ENCODE measurements around the gene ANO1. TPM values are rescaled to one million over a fixed set of nuclear protein-coding genes. Genes with fewer than 3 reads are reported as not detected.
A peak's percentile ranks its signal among the peaks of the same experiment; 100 is the strongest.

Gene ANO1
- total RNA-seq, 1 experiment from 2014 or later = 10.9 TPM

DNA sequence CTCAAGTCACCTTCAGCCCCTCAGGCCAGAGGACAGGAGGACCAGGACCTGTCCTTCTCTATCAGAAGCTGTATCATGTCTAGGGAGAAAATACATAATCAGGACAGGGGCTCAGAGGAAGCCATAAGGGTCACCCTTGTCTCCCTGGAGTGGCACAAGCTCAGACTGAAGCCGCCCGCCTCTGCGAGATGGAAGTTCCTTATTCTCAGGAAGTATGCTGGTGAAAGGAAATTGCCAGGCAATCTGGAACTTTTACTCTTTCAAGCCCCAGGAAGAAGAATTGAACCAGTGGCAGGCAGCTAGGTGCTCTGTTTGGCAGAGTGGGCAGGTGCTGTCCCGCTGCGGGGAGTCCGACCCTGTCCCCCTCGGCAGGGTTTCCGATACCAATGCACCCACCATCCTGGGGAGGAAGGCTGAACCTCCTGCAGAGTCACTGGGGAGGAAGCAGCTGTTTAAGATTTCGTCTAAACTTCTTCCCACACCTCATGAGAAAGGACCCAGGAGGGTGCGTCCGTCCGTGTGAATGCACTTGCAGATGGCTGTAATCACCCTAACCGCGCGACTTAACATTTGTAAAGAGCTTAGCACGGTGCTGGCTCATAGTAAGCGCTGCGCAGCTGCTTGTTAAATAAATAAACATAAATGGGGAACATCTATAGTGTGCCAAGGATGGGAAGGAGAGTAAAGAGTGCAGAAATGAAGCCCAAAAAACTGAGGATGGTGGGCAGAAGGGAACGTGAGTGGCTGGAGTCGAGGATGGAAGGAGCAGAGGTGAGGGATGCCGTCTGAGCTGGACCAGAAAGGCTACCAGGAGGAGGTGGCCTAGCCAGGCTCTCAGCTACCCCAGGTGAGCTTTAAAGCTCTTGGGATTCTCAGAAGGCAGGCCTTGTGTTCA lies 5.0 kb upstream of the ANO1 start:
- peaks cover 4% of the 10 kb centered on the region for H3K23me2 ChIP-seq (ENCODE audit: insufficient read length, low read depth, low read length, poor library complexity, severe bottlenecking)

More for the DNA sequence above, 5.0 kb upstream of the ANO1 start:
- H4K91ac ChIP-seq (ENCODE audit: insufficient read length, low read depth, low read length) = no peak overlapping the region
- no peak overlapping the region for H3K23ac ChIP-seq (ENCODE audit: insufficient read length, low read depth, low read length)
- Mint-ChIP-seq H3K9me3 (no peaks in the 10 kb centered on the region), H3K27me3 (ENCODE audit: low read depth) (peaks cover 73% of the 10 kb centered on the region), H3K27ac (peak overlapping the region in 2 of 3 experiments; percentile 59 to 64; a peak in 5 of 7 replicates), H3K36me3 (ENCODE audit: insufficient read depth in 1 of 3, low read depth in 3 of 3) (no peaks in the 10 kb centered on the region; a peak in 2 of 7 replicates), H3K4me1 (peaks cover 53 to 59% of the 10 kb centered on the region in 2 experiments), H3K4me3 (peak overlapping the region in 1 of 2 experiments; percentile 46; a peak in 2 of 5 replicates)
- H3K56ac ChIP-seq (ENCODE audit: insufficient read length, low read depth, low read length) = no peak overlapping the region
- DNase-seq = peak; percentile 63
- H3K27ac ChIP-seq (ENCODE audit: insufficient read length, low read depth, low read length) = no peak overlapping the region
- H3K79me1 ChIP-seq (ENCODE audit: insufficient read depth, low read depth, low read length, poor library complexity, severe bottlenecking) = no peaks in the 10 kb centered on the region
- no peak overlapping the region for H3K18ac ChIP-seq (ENCODE audit: insufficient read length, low read depth, low read length)
- no peaks in the 10 kb centered on the region for H4K20me1 ChIP-seq (ENCODE audit: control insufficient read depth, insufficient read depth, insufficient read length)
- H2AFZ ChIP-seq (ENCODE audit: low read length) = no peak overlapping the region
- no peak overlapping the region for H2BK5ac ChIP-seq (ENCODE audit: insufficient read length, low read length)
- H3K4me1 ChIP-seq (ENCODE audit: insufficient read depth, low read length) = peaks cover 9% of the 10 kb centered on the region
- no peak overlapping the region for H2BK15ac ChIP-seq (ENCODE audit: low read depth, low read length)
- TF ChIP-seq, protein P1, sequence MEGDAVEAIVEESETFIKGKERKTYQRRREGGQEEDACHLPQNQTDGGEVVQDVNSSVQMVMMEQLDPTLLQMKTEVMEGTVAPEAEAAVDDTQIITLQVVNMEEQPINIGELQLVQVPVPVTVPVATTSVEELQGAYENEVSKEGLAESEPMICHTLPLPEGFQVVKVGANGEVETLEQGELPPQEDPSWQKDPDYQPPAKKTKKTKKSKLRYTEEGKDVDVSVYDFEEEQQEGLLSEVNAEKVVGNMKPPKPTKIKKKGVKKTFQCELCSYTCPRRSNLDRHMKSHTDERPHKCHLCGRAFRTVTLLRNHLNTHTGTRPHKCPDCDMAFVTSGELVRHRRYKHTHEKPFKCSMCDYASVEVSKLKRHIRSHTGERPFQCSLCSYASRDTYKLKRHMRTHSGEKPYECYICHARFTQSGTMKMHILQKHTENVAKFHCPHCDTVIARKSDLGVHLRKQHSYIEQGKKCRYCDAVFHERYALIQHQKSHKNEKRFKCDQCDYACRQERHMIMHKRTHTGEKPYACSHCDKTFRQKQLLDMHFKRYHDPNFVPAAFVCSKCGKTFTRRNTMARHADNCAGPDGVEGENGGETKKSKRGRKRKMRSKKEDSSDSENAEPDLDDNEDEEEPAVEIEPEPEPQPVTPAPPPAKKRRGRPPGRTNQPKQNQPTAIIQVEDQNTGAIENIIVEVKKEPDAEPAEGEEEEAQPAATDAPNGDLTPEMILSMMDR (conservative IDR thresholded peaks at IDR 0.05) = no peak
- H2BK12ac ChIP-seq (ENCODE audit: insufficient read length, low read depth, low read length) = no peak overlapping the region
- WGBS (ENCODE audit: extremely low coverage, insufficient read length, low lambda C conversion rate) = no CpG with 5 or more reads among the region's 21 CpGs
- no peak overlapping the region for H3K9ac ChIP-seq (ENCODE audit: extremely low read depth, insufficient read length, low read length)
- no peak overlapping the region for H4K8ac ChIP-seq (replicated peaks; ENCODE audit: insufficient read length, low read depth, low read length)
- no peak overlapping the region for H3K14ac ChIP-seq (ENCODE audit: insufficient read depth, low read length)
- H2BK120ac ChIP-seq (ENCODE audit: low read depth, low read length, poor library complexity, severe bottlenecking) = no peak overlapping the region
- no peak overlapping the region for H3T11ph ChIP-seq (ENCODE audit: low read length)
- H2BK20ac ChIP-seq (ENCODE audit: low read depth, low read length, poor library complexity, severe bottlenecking) = no peak overlapping the region
- H3K27me3 ChIP-seq (ENCODE audit: insufficient read depth, low read length) = peaks cover 11% of the 10 kb centered on the region; the same call in 1 of the 2 replicates
- no peaks in the 10 kb centered on the region for H3K79me2 ChIP-seq (ENCODE audit: insufficient read depth, low read length)
- H3K9me3 ChIP-seq (ENCODE audit: control insufficient read depth, low read depth, low read length) = no peaks in the 10 kb centered on the region
- no peak overlapping the region for H2AK5ac ChIP-seq (ENCODE audit: insufficient read length, low read length)
- H3K4ac ChIP-seq (ENCODE audit: low read depth, low read length) = no peak overlapping the region
- H3K4me2 ChIP-seq (ENCODE audit: insufficient read depth, insufficient read length, low read length) = peak overlapping the region; percentile 48
- no peak overlapping the region for H4K5ac ChIP-seq (ENCODE audit: insufficient read length, low read depth, low read length)

Measured in H9 (cell line).